Measurements from ENCODE around the gene TOMM40. TPM values are rescaled to one million over a fixed set of nuclear protein-coding genes. Genes with fewer than 3 reads are reported as not detected.

Gene TOMM40
- total RNA-seq, 2 experiments from 2014 or later = 80.9 to 89.7 TPM

DNA sequence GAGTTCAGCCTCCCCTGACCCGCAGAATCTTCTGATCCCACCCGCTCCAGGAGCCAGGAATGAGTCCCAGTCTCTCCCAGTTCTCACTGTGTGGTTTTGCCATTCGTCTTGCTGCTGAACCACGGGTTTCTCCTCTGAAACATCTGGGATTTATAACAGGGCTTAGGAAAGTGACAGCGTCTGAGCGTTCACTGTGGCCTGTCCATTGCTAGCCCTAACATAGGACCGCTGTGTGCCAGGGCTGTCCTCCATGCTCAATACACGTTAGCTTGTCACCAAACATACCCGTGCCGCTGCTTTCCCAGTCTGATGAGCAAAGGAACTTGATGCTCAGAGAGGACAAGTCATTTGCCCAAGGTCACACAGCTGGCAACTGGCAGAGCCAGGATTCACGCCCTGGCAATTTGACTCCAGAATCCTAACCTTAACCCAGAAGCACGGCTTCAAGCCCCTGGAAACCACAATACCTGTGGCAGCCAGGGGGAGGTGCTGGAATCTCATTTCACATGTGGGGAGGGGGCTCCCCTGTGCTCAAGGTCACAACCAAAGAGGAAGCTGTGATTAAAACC lies 13.5 kb downstream of the TOMM40 start:
- CTCF ChIA-PET (ENCODE audit: unreplicated experiment) = interaction anchor here (0.6 kb wide), 1 partner anchor 469 kb away, joined by 4 read pairs; no protein-coding TSS in a partner anchor
- POLR2A ChIA-PET = no interaction called here
- no peaks in the 10 kb centered on the region for H3K79me2 ChIP-seq (ENCODE audit: insufficient read depth, low read depth, low read length)
- no peak overlapping the region for H3K27ac ChIP-seq (ENCODE audit: low read depth, low read length, poor library complexity, severe bottlenecking)
- H3K4me1 ChIP-seq (ENCODE audit: insufficient read depth, low read length, poor library complexity, severe bottlenecking) = peaks cover 15% of the 10 kb centered on the region
- H3K4me3 ChIP-seq (ENCODE audit: low read depth, low read length, poor library complexity, severe bottlenecking) = no peak overlapping the region
- H3K9me2 ChIP-seq (ENCODE audit: insufficient read depth, low read length) = no peaks in the 10 kb centered on the region
- H3K36me3 ChIP-seq (ENCODE audit: insufficient read depth, low read length) = peaks cover 52% of the 10 kb centered on the region
- peak; percentile 20 for DNase-seq (ENCODE audit: low spot score)
- intact Hi-C loops (cut with micrococcal nuclease; ENCODE audit: unreplicated experiment) = loop anchor here (5.0 kb wide), 1 partner anchor 283 kb away; no protein-coding TSS in a partner anchor
- no peak overlapping the region for H3K4me2 ChIP-seq (ENCODE audit: low read length)
- BruUV-seq (replicated peaks) = no TSS peak
- peak; percentile 73 for TF ChIP-seq CTCF (conservative IDR thresholded peaks at IDR 0.05; ENCODE audit: low read length)
- no peak for TF ChIP-seq EZH2phosphoT487 (IDR thresholded peaks at IDR 0.05; ENCODE audit: borderline replicate concordance, low read depth, low read length)
- H4K20me1 ChIP-seq (ENCODE audit: insufficient read depth, low read length) = no peaks in the 10 kb centered on the region
- H3K9me3 ChIP-seq (ENCODE audit: low read length) = no peaks in the 10 kb centered on the region
- H2AFZ ChIP-seq (ENCODE audit: low read length) = no peak overlapping the region

- intact Hi-C loops (cut with micrococcal nuclease; ENCODE audit: unreplicated experiment) = no loop called here
- no peaks in the 10 kb centered on the region for H4K20me1 ChIP-seq (ENCODE audit: insufficient read depth, low read length)
- BruUV-seq (replicated peaks) = no TSS peak
- TF ChIP-seq CTCF (conservative IDR thresholded peaks at IDR 0.05; ENCODE audit: low read length) (no peak), EZH2phosphoT487 (IDR thresholded peaks at IDR 0.05; ENCODE audit: borderline replicate concordance, low read depth, low read length) (no peak)
- H3K9me2 ChIP-seq (ENCODE audit: insufficient read depth, low read length) = no peaks in the 10 kb centered on the region
- POLR2A ChIA-PET = interaction anchor here (0.6 to 1.0 kb wide), 3 partner anchors 9 to 835 kb away, joined by 3 to 4 read pairs (median 3); partner anchors contain the start of gene APOC1
- CTCF ChIA-PET (ENCODE audit: unreplicated experiment) = interaction anchor here (0.5 kb wide), 1 partner anchor 345 kb away, joined by 3 read pairs; no protein-coding TSS in a partner anchor
- peaks cover 15% of the 10 kb centered on the region for H3K4me1 ChIP-seq (ENCODE audit: insufficient read depth, low read length, poor library complexity, severe bottlenecking)
- H3K36me3 ChIP-seq (ENCODE audit: insufficient read depth, low read length) = peaks cover 42% of the 10 kb centered on the region
- H3K27ac ChIP-seq (ENCODE audit: low read depth, low read length, poor library complexity, severe bottlenecking) = no peak within 1 kb of the TSS
- H3K79me2 ChIP-seq (ENCODE audit: insufficient read depth, low read depth, low read length) = no peaks in the 10 kb centered on the region
- no peak within 1 kb of the TSS for H3K4me2 ChIP-seq (ENCODE audit: low read length)
- H3K4me3 ChIP-seq (ENCODE audit: low read depth, low read length, poor library complexity, severe bottlenecking) = no peak within 1 kb of the TSS
- H2AFZ ChIP-seq (ENCODE audit: low read length) = no peak within 1 kb of the TSS
- H3K9me3 ChIP-seq (ENCODE audit: low read length) = no peaks in the 10 kb centered on the region
- DNase-seq (ENCODE audit: low spot score) = no peak
Measured at GRCh38 chr19:44905437-44906160, 14.5 kb downstream of the TOMM40 start, which contains the start of gene APOE. Gene APOE, plus strand, starts transcription at chr19:44905796. Its CDS starts 829 bp downstream, at chr19:44906625.

All from OCI-LY7 (cell line).